Prostate gland (tissue), 2 donors: ENCODE results near the gene RCC1.

Experiments used
- CTCF ChIP-seq, 4 experiments: fragments of 200-600 bp in 2 of 4; fragments of 450-650 bp in 2 of 4; sonication (generic) in 2 of 4; IDR thresholded peaks; 1 replicate in 3 of 4; 2 replicates in 1 of 4; pipeline ENCODE4 v1.5.1; 2016 to 2019; ENCODE audit warnings: antibody characterized with exemption in 4 of 4, mild to moderate bottlenecking in 2 of 4, moderate library complexity in 2 of 4
- POLR2A ChIP-seq: fragments of 450-650 bp; IDR thresholded peaks from one replicate; pipeline ENCODE4 v1.6.1; 2016; ENCODE audit warnings: antibody characterized with exemption, mild to moderate bottlenecking
- POLR2AphosphoS5 ChIP-seq: sonication (generic); formaldehyde crosslinking; IDR thresholded peaks from one replicate; pipeline ENCODE4 v1.6.1; 2017; ENCODE audit warnings: antibody characterized with exemption

GRCh38 chr1:28482702-28483101 is 23.1 kb upstream of the RCC1 start:
- TF ChIP-seq CTCF (IDR thresholded peaks at IDR 0.05) (no peak), POLR2AphosphoS5 (no peak), POLR2A (no peak)
